ENCODE data around the gene NOL9. TPM values are rescaled to one million over a fixed set of nuclear protein-coding genes. Genes with fewer than 3 reads are reported as not detected.

Gene NOL9
- total and polyA plus RNA-seq, 2 of the 13 experiments (the other 11 are each of a cell fraction or from before 2014, with no cell fraction given) = 18.0 to 24.7 TPM

GRCh38 chr1:6601923-6602668 lies 47.8 kb upstream of the NOL9 start (continued):
- no peak for TF ChIP-seq ATF3 (CRISPR knock-in tag; IDR thresholded peaks at IDR 0.05)
- no peak for TF ChIP-seq SMC3 (IDR thresholded peaks at IDR 0.05; ENCODE audit: low read length)
- TF ChIP-seq AKAP8 (CRISPR knock-in tag; IDR thresholded peaks at IDR 0.05) = no peak
- no peak for TF ChIP-seq ZNF432 (CRISPR knock-in tag; IDR thresholded peaks at IDR 0.05; ENCODE audit: borderline replicate concordance)
- no peak for TF ChIP-seq HDAC6 (IDR thresholded peaks at IDR 0.05; ENCODE audit: low read depth, low read length)
- TF ChIP-seq ADNP (CRISPR knock-in tag; IDR thresholded peaks at IDR 0.05) = 0 out of 2 replicates have a peak, but pooled peaks have one; percentile 14
- no peak for TF ChIP-seq FIP1L1 (IDR thresholded peaks at IDR 0.05; ENCODE audit: borderline replicate concordance, insufficient read depth, low read depth, low read length)
- no peak for TF ChIP-seq SIN3B (IDR thresholded peaks at IDR 0.05; ENCODE audit: low read length)
- peak; percentile 63; the same call in 1 of the 2 replicates for TF ChIP-seq TFDP1 (CRISPR knock-in tag; IDR thresholded peaks at IDR 0.05; ENCODE audit: borderline replicate concordance)
- TF ChIP-seq SPEN (CRISPR knock-in tag; IDR thresholded peaks at IDR 0.05; ENCODE audit: low read depth) = no peak
- no peak for TF ChIP-seq TBX3 (IDR thresholded peaks at IDR 0.05; ENCODE audit: borderline replicate concordance)
- no peak; the same call in 1 of the 2 replicates for TF ChIP-seq ZNF720 (CRISPR knock-in tag; IDR thresholded peaks at IDR 0.05)
- no peak for TF ChIP-seq RERE (CRISPR knock-in tag; IDR thresholded peaks at IDR 0.05; ENCODE audit: low read depth)
- peak; percentile 74 for TF ChIP-seq ZNF788 (CRISPR knock-in tag; IDR thresholded peaks at IDR 0.05; ENCODE audit: borderline replicate concordance)
- peak; percentile 94; the same call in 1 of the 2 replicates for TF ChIP-seq ZNF777 (CRISPR knock-in tag; IDR thresholded peaks at IDR 0.05)
- no peak for TF ChIP-seq BRCA1 (CRISPR knock-in tag; IDR thresholded peaks at IDR 0.05)
- TF ChIP-seq PAXIP1 (CRISPR knock-in tag; conservative IDR thresholded peaks at IDR 0.05) = no peak
- 0 out of 2 replicates have a peak, but pooled peaks have one; percentile 13 for TF ChIP-seq ISL2 (CRISPR knock-in tag; IDR thresholded peaks at IDR 0.05)
- TF ChIP-seq SP140L (CRISPR knock-in tag; IDR thresholded peaks at IDR 0.05; ENCODE audit: borderline replicate concordance) = no peak
